ENCODE measurements around the gene SLC16A11.
"Not testable (repeated sequence)": the region's sequence is repeated elsewhere in the genome, so short reads cannot be mapped to it uniquely, and the experiment has no call there.

SLC16A11 gene

GRCh38 chr17:7060165-7060891 is 16.4 kb upstream of the SLC16A11 start:
- no peak for TF ChIP-seq ZC3H10 (CRISPR knock-in tag; IDR thresholded peaks at IDR 0.05)
- TF ChIP-seq OSR1 (CRISPR knock-in tag; IDR thresholded peaks at IDR 0.05), result no peak
- no peak for TF ChIP-seq CREB5 (CRISPR knock-in tag; IDR thresholded peaks at IDR 0.05; ENCODE audit: low read depth)
- no peak for TF ChIP-seq ZFP30 (CRISPR knock-in tag; IDR thresholded peaks at IDR 0.05)
- TF ChIP-seq ARNTL (CRISPR knock-in tag; IDR thresholded peaks at IDR 0.05; ENCODE audit: borderline replicate concordance, low read depth), result no peak
- TF ChIP-seq PPARA (CRISPR knock-in tag; IDR thresholded peaks at IDR 0.05; ENCODE audit: borderline replicate concordance), result no peak
- no peak; the same call in 2 of the 3 replicates for ATAC-seq

- TF ChIP-seq SNAI2 (CRISPR knock-in tag; IDR thresholded peaks at IDR 0.05) (no peak), PPARA (CRISPR knock-in tag; IDR thresholded peaks at IDR 0.05; ENCODE audit: borderline replicate concordance) (no peak), POU6F1 (CRISPR knock-in tag; IDR thresholded peaks at IDR 0.05; ENCODE audit: borderline replicate concordance, low read depth) (no peak), ARNTL (CRISPR knock-in tag; IDR thresholded peaks at IDR 0.05; ENCODE audit: borderline replicate concordance, low read depth) (no peak), PATZ1 (CRISPR knock-in tag; IDR thresholded peaks at IDR 0.05; ENCODE audit: borderline replicate concordance) (no peak), ESRRG (CRISPR knock-in tag; IDR thresholded peaks at IDR 0.05) (no peak), ZNF8 (CRISPR knock-in tag; IDR thresholded peaks at IDR 0.05) (no peak), TCF4 (CRISPR knock-in tag; IDR thresholded peaks at IDR 0.05; ENCODE audit: borderline replicate concordance) (no peak), ZC3H10 (CRISPR knock-in tag; IDR thresholded peaks at IDR 0.05) (no peak), CREB5 (CRISPR knock-in tag; IDR thresholded peaks at IDR 0.05; ENCODE audit: low read depth) (no peak), ZNF565 (CRISPR knock-in tag; conservative IDR thresholded peaks at IDR 0.05; ENCODE audit: low read depth) (no peak), CSRNP3 (CRISPR knock-in tag; IDR thresholded peaks at IDR 0.05) (no peak), ZFP30 (CRISPR knock-in tag; IDR thresholded peaks at IDR 0.05) (no peak), ISL1 (CRISPR knock-in tag; IDR thresholded peaks at IDR 0.05) (no peak), GLIS3 (CRISPR knock-in tag; IDR thresholded peaks at IDR 0.05) (no peak), ZFP3 (CRISPR knock-in tag; IDR thresholded peaks at IDR 0.05) (no peak)
- ATAC-seq, result no peak
These were observed 15.0 kb upstream of the SLC16A11 start for GRCh38 chr17:7058831-7059447.

GRCh38 chr17:7056386-7056785 is 12.5 kb upstream of the SLC16A11 start:
- ATAC-seq, result no peak
- TF ChIP-seq ZC3H10 (CRISPR knock-in tag; IDR thresholded peaks at IDR 0.05) (no peak), TCF4 (CRISPR knock-in tag; IDR thresholded peaks at IDR 0.05; ENCODE audit: borderline replicate concordance) (no peak), SNAI2 (CRISPR knock-in tag; IDR thresholded peaks at IDR 0.05) (no peak), BACH2 (CRISPR knock-in tag; IDR thresholded peaks at IDR 0.05; ENCODE audit: borderline replicate concordance) (no peak), PATZ1 (CRISPR knock-in tag; IDR thresholded peaks at IDR 0.05; ENCODE audit: borderline replicate concordance) (no peak), ZNF70 (CRISPR knock-in tag; IDR thresholded peaks at IDR 0.05) (no peak), ZFP30 (CRISPR knock-in tag; IDR thresholded peaks at IDR 0.05) (no peak), OSR1 (CRISPR knock-in tag; IDR thresholded peaks at IDR 0.05) (no peak), TSHZ2 (CRISPR knock-in tag; IDR thresholded peaks at IDR 0.05) (no peak), ISL1 (CRISPR knock-in tag; IDR thresholded peaks at IDR 0.05) (no peak), ARNTL (CRISPR knock-in tag; IDR thresholded peaks at IDR 0.05; ENCODE audit: borderline replicate concordance, low read depth) (no peak), CSDC2 (CRISPR knock-in tag; IDR thresholded peaks at IDR 0.05) (no peak), ZFP3 (CRISPR knock-in tag; IDR thresholded peaks at IDR 0.05) (no peak), PPARA (CRISPR knock-in tag; IDR thresholded peaks at IDR 0.05; ENCODE audit: borderline replicate concordance) (no peak), GLIS3 (CRISPR knock-in tag; IDR thresholded peaks at IDR 0.05) (no peak)

GRCh38 chr17:7050583-7050982 is 6.7 kb upstream of the SLC16A11 start:
- ATAC-seq, result not testable (repeated sequence)
